ENCODE data around the gene LZTS2.

The LZTS2 gene

GRCh38 chr10:101054876-101055275 lies 55.3 kb downstream of the LZTS2 start:
- TF ChIP-seq CTCF (IDR thresholded peaks at IDR 0.05; ENCODE audit: low read depth, low read length, missing control alignments), result no peak
- no peak overlapping the region for H3K4me3 ChIP-seq (replicated peaks; ENCODE audit: low read depth, low read length)
- no peak for DNase-seq (ENCODE audit: extremely low read depth, low read depth)

- peak; percentile 22 for TF ChIP-seq CTCF (IDR thresholded peaks at IDR 0.05; ENCODE audit: low read depth, low read length, missing control alignments)
- no peak for DNase-seq (ENCODE audit: extremely low read depth, low read depth)
Observed at GRCh38 chr10:101055411-101055810, 55.8 kb downstream of the LZTS2 start.

GRCh38 chr10:101056365-101057151 lies 57.0 kb downstream of the LZTS2 start:
- no peak for DNase-seq (ENCODE audit: extremely low read depth, low read depth)
- no peak overlapping the region for H3K4me3 ChIP-seq (replicated peaks; ENCODE audit: low read depth, low read length)
- TF ChIP-seq CTCF (IDR thresholded peaks at IDR 0.05; ENCODE audit: low read depth, low read length, missing control alignments), result no peak

More at GRCh38 chr10:101055411-101055810, 55.8 kb downstream of the LZTS2 start:
- H3K4me3 ChIP-seq (replicated peaks; ENCODE audit: low read depth, low read length), result no peak overlapping the region
